Measurements from ENCODE around the gene TMEFF1. TPM values are rescaled to one million over a fixed set of nuclear protein-coding genes. Genes with fewer than 3 reads are reported as not detected.

Gene TMEFF1
- polyA plus RNA-seq, 2 of the 4 experiments (the other 2 are of a cell fraction) = 0.31 to 0.61 TPM

GRCh38 chr9:100626949-100627348 lies 154.0 kb downstream of the TMEFF1 start (continued):
- no peak for TF ChIP-seq ELK1 (IDR thresholded peaks at IDR 0.05; ENCODE audit: low read depth, low read length)
- TF ChIP-seq CBX2 (IDR thresholded peaks at IDR 0.05; ENCODE audit: borderline replicate concordance, low read depth) = no peak

Other genes with a start within 250 kb of the TMEFF1 start
- gene TEX10, start 120.2 kb upstream of the TMEFF1 start, polyA plus RNA-seq (2011; rRNA removed) = 31.2 and 37.0 TPM in 2 replicates
- gene TEX10, start 120.2 kb upstream of the TMEFF1 start, polyA plus RNA-seq (2017; fragmentation: RNase III; extraction: RNeasy Plus Mini Kit Qiagen cat#74134 plus additional on column Dnase treatment) = 22.1 to 25.1 TPM (median 24.1 TPM) in 3 replicates
- gene MSANTD3, start 46.0 kb upstream of the TMEFF1 start, polyA plus RNA-seq (2011; rRNA removed) = 48.3 and 66.7 TPM in 2 replicates
- 43.5 to 50.1 TPM (median 43.8 TPM) in 3 replicates for gene MSANTD3, start 46.0 kb upstream of the TMEFF1 start, polyA plus RNA-seq (2017; fragmentation: RNase III; extraction: RNeasy Plus Mini Kit Qiagen cat#74134 plus additional on column Dnase treatment)
- gene CAVIN4, start 104.9 kb downstream of the TMEFF1 start, polyA plus RNA-seq (2011; rRNA removed) = 0.57 and 0.61 TPM in 2 replicates
- 0.62 to 0.86 TPM (median 0.79 TPM) in 3 replicates for gene CAVIN4, start 104.9 kb downstream of the TMEFF1 start, polyA plus RNA-seq (2017; fragmentation: RNase III; extraction: RNeasy Plus Mini Kit Qiagen cat#74134 plus additional on column Dnase treatment)